NCI-H345 (cell line): ENCODE data around the gene ZNRF3.
"Not testable (repeated sequence)": the region's sequence is repeated elsewhere in the genome, so short reads cannot be mapped to it uniquely, and the experiment has no call there.

Experiments
- DNase-seq: peaks from one replicate; lab custom pipeline; 2025; lab: John Stamatoyannopoulos, UW

ZNRF3 gene

DNA sequence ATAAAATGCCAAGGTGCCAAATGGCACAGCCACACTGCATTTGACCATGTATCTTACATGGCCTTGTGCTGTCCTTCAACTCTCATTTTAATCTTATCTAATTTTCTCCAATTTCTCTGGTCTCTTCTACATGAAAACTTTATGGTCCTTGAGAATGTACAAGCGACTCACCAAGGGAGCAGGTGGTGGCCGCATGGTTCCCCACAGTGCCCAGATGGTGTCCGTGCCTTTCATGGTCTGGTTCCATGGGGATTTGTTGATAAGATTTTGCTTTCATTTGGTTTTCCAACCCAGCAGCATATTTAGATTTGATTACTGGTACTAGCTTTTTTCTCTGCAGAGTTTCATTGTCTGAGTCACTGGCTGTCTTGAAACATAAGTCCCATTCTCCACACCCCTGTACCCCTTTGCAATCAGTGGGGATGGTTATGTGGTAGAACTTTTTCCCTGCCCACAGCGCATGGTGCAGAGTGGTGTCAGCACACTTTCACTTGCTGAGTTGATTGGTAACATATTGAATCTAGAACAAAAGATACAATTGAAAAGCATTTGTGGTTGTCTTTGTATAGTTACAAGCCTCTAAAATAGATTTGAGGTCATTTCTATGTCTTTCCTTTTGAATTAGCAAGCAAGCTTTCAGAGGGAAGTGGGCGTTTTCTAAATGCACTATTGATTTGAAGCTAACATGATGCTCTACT, 24.1 kb downstream of the ZNRF3 start:
- no peak for DNase-seq

DNA sequence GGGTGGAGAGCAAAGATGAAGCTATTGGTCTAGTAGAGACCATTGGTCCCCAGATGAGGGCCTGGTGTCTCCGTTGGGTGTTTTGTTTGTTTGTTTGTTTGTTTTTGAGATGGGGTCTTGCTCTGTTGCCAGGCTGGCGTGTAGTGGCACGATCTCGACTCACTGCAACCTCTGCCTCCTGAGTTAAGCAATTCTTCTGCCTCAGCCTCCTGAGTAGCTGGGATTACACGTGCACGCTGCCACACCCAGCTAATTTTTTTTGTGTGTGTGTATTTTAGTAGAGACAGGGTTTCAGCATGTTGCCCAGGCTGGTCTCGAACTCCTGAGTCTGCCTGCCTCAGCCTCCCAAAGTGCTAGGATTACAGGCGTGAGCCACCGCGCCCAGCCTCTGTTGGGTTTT, 25.4 kb downstream of the ZNRF3 start:
- DNase-seq = not testable (repeated sequence)

DNA sequence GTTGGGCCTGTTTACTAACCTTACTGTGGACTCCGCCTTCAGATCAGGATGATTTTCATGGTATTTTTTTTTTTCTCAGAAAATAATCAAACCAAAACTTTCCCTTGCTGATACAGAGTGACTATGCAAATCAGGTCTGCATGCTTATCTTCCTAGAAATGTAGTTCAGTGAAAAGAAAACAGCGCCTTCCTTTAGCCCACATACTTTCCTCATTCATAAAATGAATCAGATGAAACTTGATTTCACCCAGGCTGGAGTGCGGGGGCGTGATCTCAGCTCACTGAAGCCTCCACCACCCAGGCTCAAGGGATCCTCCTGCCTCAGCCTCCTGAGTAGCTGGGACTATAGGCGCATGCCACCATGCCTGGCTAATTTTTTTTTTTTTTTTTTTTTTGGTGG, 26.0 kb downstream of the ZNRF3 start:
- no peak for DNase-seq

DNA sequence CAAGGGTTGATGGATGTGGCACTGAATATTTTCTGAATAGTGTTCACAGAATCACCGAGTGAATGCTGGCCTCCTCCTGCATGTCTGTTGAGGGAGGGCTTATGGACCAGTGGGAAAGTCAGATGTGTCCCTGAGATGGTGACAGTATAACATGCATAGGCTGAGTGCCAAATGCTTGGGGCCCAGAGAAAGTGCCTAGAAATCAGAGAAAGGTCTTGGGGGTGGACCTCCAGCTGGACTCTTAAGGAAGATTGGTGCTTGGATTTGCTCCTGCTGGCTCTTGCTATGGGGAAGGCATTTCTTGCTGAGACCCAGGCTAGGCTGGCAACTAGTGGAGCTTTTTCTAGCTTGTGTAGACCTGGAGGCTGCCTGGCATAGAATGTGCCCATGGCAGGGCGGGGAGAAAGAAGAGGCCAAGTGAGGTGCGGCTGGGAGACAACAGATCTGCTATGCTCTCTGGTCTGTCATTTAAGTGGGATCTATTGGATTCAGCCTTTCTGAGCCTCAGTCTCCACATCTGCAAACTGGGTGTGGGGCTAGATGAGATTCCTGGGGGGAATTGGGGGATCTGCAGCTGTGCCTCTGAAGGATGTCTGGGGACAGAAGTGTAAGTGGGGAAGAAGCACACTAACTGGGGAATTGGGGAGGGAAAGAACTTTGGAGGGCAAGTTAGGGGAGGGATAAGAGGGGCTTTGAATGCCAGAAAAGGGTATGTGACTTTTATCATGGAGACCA, 27.4 kb downstream of the ZNRF3 start:
- DNase-seq = no peak

DNA sequence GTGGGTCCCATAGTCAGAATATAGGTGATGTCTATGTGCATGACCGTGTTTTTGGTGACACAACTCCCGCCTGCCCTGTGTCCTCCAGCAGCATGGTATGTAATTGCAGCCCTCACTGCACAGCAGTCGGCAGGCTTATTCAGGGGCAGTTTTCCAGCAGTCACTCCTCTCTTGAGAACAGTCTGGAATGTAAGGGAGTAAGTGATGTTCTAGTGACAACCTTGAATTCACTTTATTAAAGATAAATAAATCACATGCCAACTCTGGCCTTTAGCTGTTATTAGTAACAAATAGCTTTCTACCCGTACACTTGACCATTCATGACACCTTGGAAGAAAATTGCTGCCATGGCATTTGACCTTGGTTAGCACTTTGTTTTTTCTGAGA, 27.9 kb downstream of the ZNRF3 start:
- no peak for DNase-seq

DNA sequence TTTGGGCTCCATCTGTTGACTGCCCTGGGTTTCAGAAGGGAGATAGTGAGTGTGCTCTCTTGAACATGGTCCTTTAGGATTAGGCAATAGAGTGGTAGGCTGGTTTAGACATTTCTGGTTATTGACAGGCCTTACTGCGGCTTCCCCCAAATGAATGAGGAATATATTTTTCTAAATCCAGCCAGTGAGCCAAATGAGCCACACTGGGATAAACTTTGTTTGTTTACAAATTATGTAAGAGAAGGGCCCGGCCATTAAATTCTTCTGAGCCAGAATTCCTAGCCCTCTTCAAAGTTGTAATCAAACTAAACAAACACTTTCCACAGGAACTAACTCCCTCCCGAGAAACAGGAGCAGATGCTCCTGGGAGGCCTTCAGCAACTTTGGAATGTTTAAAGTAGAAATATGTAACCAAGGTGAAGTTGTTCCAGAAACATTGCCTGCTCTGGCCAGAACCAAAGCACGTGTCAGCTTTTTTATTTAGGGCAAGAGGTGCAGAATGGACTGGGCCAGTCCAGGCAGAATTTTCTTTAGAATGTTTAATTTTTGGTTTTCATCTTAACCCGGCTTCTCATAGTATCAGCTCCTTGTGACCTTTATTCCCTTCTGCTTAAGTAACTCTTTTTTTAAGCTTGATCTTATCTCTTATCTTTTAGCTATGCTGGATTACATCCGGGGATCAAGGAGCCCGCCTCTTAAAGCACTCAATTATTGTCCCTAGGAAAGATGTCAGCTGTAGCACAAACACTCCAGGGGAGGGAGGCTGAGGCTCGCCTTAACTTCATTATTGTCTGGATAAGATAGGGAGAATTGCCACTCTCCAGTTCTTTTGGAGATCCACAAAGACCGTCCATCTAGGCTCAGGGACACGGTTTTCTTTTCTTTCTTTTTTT, 28.7 kb downstream of the ZNRF3 start:
- no peak for DNase-seq

DNA sequence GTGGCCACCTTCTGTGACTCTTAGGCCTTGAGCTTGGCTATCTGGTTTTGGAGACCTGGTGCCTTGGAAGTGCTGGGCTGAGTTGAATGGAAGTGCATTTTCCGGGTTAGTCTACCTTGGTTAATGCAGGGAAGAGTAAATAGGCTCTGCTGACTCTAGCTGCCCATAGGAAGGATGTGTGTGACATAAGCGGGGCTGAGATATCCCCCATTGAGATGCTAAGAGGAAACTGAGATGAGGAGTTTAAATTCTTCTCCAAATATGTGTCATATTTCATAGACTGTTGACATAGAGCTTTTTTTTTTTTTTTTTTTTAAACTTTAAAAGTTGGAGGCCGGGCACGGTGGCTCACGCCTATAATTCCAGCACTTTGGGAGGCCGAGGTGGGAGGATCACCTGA, 30.8 kb downstream of the ZNRF3 start:
- no peak for DNase-seq

DNA sequence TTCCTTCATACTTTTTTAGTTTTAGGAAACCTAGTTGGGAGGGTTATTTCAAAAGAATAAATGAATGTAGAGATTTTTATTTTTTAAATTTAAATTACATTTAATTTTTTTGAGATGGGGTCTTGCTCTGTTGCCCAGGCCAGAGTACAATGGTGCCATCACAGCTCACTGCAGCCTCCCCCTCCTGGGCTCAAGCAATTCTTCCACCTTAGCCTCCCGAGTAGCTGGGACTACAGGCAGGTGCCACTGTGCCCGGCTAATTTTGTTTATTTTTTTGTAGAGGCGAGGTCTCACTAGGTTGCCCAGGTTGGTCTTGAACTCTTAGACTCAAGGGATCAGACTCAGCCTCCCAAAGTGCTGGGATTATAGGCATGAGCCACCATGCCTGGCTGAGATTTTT, 32.6 kb downstream of the ZNRF3 start:
- no peak for DNase-seq

DNA sequence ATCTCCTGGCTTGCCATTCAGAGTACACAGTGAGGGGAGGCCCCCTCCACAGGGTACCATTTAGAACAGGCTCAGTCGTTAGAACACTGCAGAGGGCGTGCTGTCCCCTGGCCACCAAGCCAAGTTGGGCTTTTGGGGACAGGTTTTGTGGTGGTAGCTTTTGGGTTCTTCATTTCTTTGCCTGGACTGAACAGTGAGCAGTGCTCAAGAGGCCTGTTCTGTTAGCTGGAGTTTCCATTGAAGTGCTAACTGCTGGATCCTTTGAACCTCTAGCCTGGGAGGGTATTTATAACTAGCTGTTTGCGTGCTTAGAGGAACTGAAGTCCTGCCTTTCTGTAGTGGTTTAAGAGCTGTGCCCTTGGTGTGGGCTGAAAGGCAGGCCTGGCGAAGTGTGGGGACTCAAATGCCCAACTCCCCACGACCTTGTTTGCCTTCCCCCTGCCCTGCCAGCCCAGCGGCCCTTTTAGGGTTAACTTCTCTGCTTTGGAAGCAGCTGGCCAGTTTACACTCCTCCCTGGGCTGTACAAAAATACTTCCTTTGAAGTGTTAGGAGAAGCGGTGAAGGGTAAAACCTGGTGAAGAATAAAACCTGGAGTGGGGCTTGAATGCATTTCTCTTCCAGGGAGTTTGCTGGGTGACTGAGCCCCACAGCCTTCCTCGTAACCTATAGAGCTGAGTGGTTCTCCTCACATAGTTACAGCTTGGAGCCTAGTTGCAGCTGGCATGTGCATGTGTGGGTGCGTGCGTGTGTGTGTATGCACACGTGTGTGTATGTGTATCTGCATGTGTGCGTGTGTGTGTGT, 34.6 kb downstream of the ZNRF3 start:
- peak; percentile 28 for DNase-seq

DNA sequence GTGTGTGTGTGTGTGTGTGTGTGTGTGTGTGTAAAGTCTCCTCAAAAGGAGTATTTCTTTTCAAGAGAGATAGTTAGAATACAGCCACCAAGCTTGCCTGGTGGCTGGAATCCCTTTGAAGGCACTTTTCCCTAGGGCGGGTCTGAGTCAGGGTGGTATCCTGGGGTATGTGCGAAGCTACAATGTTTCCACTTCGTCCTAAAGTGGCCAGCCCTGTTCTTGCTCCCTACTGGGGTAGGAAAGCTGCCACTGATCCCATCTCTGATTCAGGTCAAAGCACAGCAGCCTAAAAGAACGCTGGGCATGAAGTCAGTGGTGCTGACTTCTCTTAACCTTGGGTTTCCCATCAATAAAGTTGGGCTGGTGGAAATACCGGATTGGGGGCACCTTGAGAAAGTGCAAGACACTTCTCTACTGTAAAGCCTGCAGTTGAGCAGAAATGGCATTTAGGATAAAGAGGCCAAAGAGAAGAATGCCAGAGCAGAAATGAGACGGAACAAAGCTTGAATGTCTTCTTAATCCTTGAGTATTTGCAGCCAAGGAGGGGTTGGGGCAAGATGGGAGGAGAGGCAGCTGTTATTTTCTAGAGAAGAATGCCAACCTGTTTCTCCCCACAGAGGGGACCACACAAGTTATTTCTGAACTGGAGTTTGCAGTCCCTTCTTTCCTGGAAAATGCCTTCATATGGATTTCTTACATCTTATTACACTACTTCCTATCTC, 35.3 kb downstream of the ZNRF3 start:
- DNase-seq = no peak

DNA sequence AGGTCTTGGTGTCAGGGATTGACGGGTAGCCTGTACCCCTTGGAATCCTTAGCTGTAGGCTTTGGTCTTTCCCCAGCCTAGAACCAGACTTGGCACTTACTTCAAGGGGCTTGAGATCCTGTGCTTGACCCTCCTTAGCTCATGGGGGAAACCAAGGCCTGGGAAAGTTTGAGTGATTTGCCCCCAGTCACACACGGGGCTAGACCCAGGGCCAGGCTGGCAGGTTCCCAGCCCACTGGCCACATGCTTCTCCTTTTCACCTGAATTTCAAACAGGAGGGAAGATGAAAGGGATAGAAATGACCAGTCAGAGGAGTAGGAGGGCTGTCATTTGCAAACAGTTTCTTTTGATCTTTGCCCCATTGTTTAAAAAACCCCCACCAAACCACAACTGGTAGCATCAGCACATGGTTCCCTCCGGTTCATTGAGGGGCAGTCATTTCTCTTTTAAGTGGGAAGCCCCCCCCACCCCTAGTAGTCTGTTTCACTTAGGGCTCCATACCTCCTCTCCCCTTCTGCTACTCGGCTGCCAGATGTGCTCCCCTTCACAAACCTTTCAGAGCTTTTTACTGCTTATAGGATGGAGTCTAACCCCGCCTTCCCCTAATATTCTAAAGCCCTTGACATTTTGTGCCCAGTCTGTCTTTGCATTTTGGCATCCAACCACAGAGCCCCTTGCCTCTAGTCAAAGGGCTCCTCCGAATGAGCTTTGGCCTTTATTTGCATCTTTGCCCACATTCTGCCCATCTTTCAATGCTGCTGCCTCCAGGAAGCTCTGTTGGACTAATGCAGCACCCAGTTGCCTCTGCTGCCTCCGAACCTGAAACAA, 37.6 kb downstream of the ZNRF3 start:
- DNase-seq = no peak

DNA sequence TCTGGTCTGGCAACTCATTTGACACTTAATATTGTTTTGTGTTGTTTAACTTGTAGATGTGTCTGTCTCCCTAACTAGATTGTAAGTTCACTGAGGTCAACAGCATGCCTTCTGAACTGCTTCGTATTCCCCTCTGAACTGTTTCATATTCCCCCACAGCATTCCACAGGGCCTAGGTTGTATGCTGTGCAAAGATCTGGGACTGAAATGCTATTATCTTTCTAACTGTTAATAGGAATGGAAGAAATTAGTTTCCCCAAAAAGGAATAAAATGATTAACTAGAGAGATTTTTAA, 38.2 kb downstream of the ZNRF3 start:
- DNase-seq = no peak

DNA sequence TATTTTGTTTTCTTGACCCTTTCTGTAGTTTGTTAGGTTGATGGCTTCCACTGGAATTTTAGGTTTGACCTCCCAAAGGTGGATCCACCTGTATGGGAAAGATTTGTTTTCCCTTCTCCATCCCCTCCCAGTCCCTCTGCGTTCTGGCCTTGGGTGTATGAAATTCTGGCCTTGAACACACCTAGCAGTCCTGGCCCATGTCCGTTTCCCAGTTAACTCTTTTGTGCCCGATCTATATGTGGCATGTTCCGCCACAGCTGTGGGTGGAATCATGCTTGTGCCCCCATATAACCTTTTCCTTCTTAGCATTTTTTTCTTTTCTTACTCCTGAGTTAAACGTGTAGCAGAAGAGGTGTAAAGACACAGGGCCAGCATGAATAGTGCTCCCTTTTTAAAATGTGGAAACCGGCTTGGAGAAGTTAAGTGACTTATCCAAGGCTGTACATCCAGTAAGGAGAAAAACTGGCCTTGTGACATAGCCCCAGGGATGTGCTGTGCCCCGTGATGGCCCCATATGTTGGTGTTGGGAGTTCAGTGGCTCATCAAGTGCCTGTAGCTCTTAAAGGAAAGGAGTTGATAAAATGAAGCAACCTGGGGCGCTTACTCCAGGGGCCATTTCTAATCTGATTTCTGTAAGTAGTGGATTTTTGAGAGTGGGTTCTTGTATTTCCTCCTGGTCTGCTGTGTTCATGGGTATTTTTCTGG, 39.3 kb downstream of the ZNRF3 start:
- DNase-seq = no peak

DNA sequence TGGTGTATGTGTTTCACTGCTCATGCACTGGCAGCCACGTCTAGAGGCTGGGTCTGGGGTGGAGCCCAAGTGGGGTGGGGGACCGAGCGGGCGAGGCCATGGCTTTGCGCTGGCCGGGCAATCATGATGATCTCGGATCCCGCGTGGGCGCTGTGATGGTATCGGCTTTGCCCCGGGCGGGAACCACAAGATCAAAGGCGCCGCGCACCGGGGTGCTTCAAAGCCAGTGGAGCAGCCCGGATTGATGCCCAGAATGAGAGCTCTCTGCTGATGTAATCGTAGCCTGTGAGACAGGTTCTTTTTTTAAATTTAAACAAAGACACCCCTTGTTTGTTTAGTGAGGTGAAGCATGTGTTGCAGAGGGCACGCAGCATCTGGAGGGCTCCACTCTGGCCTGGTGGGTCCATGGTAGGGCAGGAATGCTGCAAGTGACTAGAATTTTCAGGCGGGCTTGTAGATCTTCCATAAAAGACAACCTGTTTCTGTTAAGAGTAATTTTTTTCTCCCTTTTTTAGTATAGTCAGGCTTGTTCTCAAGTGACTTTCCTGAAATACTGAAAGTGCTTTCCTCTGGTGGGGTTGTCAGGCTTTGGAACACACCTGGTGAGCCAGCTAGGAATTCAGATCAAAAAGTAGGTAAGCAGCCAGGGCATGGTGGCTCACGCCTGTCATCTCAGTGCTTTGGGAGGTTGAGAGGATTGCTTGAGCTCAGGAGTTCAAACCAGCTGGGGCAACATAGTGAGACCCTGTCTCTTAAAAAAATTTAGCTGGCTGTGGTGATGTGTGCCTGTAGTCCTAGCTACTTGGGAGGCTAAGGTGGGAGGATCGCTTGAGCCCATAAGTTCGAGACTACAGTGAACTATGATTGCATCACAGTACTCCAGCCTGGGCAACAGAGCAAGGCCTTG, 40.7 kb downstream of the ZNRF3 start:
- peak; percentile 82 for DNase-seq

DNA sequence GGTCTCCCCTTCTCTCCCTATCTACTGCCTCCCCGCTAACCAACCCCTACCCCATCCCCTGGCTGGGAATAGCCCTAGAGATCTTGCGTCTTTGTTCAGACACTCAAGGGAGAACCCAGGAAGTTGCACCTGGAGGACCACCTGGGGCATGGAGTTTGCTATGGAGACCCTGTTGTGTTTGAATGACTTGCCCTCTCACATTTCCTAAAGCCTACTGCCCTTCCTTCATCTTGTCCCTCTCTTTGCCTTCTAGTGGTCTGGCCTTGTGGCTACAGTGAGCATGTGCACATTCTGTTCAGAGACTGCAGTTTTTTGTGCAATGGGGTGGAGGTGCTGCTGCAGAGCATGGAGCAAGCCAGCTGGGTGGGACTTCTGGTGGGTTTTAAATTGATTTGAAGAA, 42.5 kb downstream of the ZNRF3 start:
- no peak for DNase-seq

DNA sequence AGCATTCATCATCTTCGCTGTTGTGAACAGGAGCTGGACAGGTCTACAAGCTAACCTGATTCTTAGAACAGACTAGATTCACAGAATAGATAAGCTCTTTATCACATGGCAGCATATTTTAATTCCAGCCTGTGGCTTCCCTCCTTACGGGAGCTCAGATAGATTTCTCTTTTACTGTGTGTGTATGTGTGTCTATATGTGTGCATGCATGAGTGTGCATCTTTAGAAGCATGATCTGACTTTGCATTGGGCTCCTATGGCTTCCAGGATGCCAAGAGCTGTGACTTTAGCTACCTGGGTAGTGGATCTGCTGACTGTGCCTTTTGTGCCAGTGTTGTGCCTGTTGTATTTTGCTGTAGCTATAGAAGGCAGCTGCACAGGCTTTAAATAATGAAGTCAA, 44.3 kb downstream of the ZNRF3 start:
- no peak for DNase-seq

DNA sequence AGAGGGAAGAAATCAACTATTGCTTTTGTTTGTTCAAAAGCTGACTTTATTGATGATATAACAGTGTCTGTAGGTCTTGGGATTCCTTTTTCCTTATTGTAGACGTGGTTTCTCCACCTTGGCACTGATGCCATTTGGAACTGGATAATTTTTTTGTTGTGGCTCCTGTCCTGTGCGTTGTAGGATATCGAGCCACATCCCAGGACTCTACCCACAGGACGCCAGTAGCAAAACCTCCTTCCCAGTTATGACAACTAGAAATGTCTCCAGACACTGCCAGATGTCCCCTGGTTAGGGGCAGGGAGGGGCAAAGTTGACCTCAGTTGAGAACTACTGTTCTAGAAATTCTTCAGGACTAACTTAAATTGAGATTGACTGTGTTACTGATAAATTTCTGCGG, 45.8 kb downstream of the ZNRF3 start:
- DNase-seq = no peak

DNA sequence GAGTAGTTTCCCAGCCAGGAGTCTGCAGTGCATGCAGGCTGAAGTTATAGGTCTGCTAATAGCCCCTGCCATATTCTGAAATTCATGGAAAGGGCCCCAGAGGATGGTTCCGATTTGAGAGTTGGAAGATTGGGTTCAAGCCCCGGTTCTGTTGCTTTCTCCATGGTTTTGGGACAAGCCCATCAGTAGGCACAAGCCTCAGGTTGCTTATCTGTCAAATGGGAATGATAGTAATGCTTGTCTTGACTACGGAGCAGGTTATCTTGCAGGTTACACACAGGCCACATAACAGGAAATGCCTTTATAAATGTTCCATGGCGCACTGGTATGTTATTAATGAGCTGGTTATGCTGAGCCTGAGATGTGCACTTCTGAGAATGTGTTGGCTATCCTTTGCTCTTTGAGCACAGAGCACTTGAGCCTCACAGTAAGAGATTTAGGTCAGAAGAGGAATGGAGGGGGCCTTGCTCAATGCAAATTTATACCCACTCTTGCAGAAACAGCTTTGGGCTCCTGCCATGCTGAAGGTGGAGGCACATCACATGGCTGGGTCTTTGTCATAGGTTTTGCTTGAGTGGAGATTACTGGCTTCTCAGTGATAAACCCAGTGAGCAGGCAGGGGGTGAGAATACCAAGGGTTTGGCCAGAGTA, 47.1 kb downstream of the ZNRF3 start:
- DNase-seq = no peak
